OCI-LY3 (cell line): Measurements from ENCODE around the gene CDR2L.

Source experiments
- CTCF ChIP-seq: fragments of 200-600, 300-600 bp; sonication (generic); IDR thresholded peaks from 2 replicates; pipeline ENCODE4 v1.5.1; 2014; ENCODE audit warnings: antibody characterized with exemption, low read length, low read depth
- EZH2phosphoT487 ChIP-seq: fragments of 200-600 bp; shearing (Covaris generic); IDR thresholded peaks from 2 replicates; pipeline ENCODE4 v1.6.1; 2018; ENCODE audit warnings: antibody characterized with exemption, mixed run types, low read depth

DNA sequence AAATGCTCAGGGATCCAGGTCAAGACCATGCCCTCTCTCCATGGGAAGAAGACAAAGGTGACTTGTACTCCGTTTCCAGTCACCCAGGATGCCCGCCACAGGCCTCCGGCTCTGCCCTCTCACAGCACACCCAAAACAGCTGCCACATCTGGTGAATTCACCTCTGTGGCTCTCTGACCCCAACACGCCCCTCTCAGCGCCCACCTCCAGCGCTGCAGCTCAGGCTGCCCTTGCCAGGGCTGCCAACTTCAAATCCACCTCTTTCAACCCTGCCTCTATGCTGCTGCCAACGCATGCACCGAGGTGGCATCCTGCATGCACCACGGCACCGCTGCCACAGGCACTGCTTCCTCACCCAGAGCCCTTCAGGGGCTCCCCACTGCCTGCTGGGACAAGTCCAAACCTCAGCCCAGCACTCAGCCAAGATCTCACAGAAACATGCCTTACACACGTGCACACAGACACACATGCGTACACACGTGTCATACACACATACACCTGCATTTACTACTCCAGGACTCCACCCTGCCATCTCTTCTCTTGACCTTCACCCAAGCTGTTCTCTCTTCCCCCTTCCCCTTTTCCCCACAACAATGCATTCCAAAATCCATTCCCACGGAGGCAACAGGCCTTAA is 22.3 kb upstream of the CDR2L start:
- TF ChIP-seq CTCF (no peak), EZH2phosphoT487 (no peak)
